Activated naive CD4-positive, alpha-beta T cell treated with anti-CD3 and anti-CD28 coated beads, Interleukin-2, amount 50 U/mL, for 24 hours (primary cell): ENCODE measurements around the gene TRIML1.

Source experiments
- H3K27ac Mint-ChIP-seq: one replicate; pipeline ENCODE4 v1.8.0; 2021; ENCODE audit warnings: mild to moderate bottlenecking, mixed read lengths
- H3K27me3 Mint-ChIP-seq: one replicate; pipeline ENCODE4 v1.8.0; 2021; ENCODE audit warnings: mixed read lengths
- H3K36me3 Mint-ChIP-seq: one replicate; pipeline ENCODE4 v1.8.0; 2021; ENCODE audit warnings: mixed read lengths
- H3K4me1 Mint-ChIP-seq: one replicate; pipeline ENCODE4 v1.8.0; 2021; ENCODE audit warnings: mixed read lengths
- H3K4me3 Mint-ChIP-seq: one replicate; pipeline ENCODE4 v1.8.0; 2021; ENCODE audit warnings: mild to moderate bottlenecking, mixed read lengths
- H3K9me3 Mint-ChIP-seq: one replicate; pipeline ENCODE4 v1.8.0; 2021; ENCODE audit warnings: mixed read lengths

TRIML1 gene

GRCh38 chr4:188139141-188139540 is at the start of gene TRIML1:
Gene TRIML1 (plus strand): TSS chr4:188139441. CDS start chr4:188139559, 118 bp downstream.
- Mint-ChIP-seq H3K36me3 (peaks cover 1% of the 10 kb centered on the region), H3K27ac (no peak within 1 kb of the TSS), H3K27me3 (no peaks in the 10 kb centered on the region), H3K9me3 (no peaks in the 10 kb centered on the region), H3K4me3 (no peak within 1 kb of the TSS), H3K4me1 (no peaks in the 10 kb centered on the region)

- no peaks in the 10 kb centered on the region for H3K4me1 Mint-ChIP-seq
- no peak overlapping the region for H3K4me3 Mint-ChIP-seq
- H3K27ac Mint-ChIP-seq: no peak overlapping the region
- peaks cover 2% of the 10 kb centered on the region for H3K36me3 Mint-ChIP-seq
- H3K27me3 Mint-ChIP-seq: no peaks in the 10 kb centered on the region
- peaks cover 18% of the 10 kb centered on the region for H3K9me3 Mint-ChIP-seq
Observed at GRCh38 chr4:188092824-188093223, 46.4 kb upstream of the TRIML1 start.

- Mint-ChIP-seq H3K27me3 (no peaks in the 10 kb centered on the region), H3K27ac (no peak overlapping the region), H3K4me3 (no peak overlapping the region), H3K4me1 (no peaks in the 10 kb centered on the region), H3K9me3 (peaks cover 4% of the 10 kb centered on the region), H3K36me3 (no peaks in the 10 kb centered on the region)
Observed at GRCh38 chr4:188106454-188106853, 32.8 kb upstream of the TRIML1 start.

GRCh38 chr4:188107931-188108843 is 31.1 kb upstream of the TRIML1 start:
- H3K27ac Mint-ChIP-seq: no peak overlapping the region
- peaks cover 4% of the 10 kb centered on the region for H3K9me3 Mint-ChIP-seq
- H3K4me1 Mint-ChIP-seq: no peaks in the 10 kb centered on the region
- H3K27me3 Mint-ChIP-seq: no peaks in the 10 kb centered on the region
- no peaks in the 10 kb centered on the region for H3K36me3 Mint-ChIP-seq
- no peak overlapping the region for H3K4me3 Mint-ChIP-seq

GRCh38 chr4:188109157-188109755 is 30.0 kb upstream of the TRIML1 start, which contains the start of gene TRIML2:
Gene TRIML2 (minus strand): TSS chr4:188109603. CDS start chr4:188105368, 4,235 bp downstream.
- no peaks in the 10 kb centered on the region for H3K27me3 Mint-ChIP-seq
- no peak within 1 kb of the TSS for H3K27ac Mint-ChIP-seq
- H3K4me1 Mint-ChIP-seq: no peaks in the 10 kb centered on the region
- peaks cover 4% of the 10 kb centered on the region for H3K9me3 Mint-ChIP-seq
- no peak within 1 kb of the TSS for H3K4me3 Mint-ChIP-seq
- H3K36me3 Mint-ChIP-seq: no peaks in the 10 kb centered on the region

- Mint-ChIP-seq H3K9me3 (peaks cover 4% of the 10 kb centered on the region), H3K27me3 (no peaks in the 10 kb centered on the region), H3K36me3 (no peaks in the 10 kb centered on the region), H3K4me1 (no peaks in the 10 kb centered on the region), H3K4me3 (no peak overlapping the region), H3K27ac (no peak overlapping the region)
Observed at GRCh38 chr4:188110036-188110435, 29.2 kb upstream of the TRIML1 start.

- Mint-ChIP-seq H3K9me3 (peaks cover 4% of the 10 kb centered on the region), H3K27me3 (no peaks in the 10 kb centered on the region), H3K4me3 (no peak overlapping the region), H3K4me1 (no peaks in the 10 kb centered on the region), H3K27ac (no peak overlapping the region), H3K36me3 (no peaks in the 10 kb centered on the region)
Observed at GRCh38 chr4:188110741-188111471, 28.3 kb upstream of the TRIML1 start.

- Mint-ChIP-seq H3K4me3 (no peak overlapping the region), H3K27me3 (no peaks in the 10 kb centered on the region), H3K4me1 (no peaks in the 10 kb centered on the region), H3K27ac (no peak overlapping the region), H3K9me3 (peaks cover 4% of the 10 kb centered on the region), H3K36me3 (no peaks in the 10 kb centered on the region)
Observed at GRCh38 chr4:188111955-188112354, 27.3 kb upstream of the TRIML1 start.

GRCh38 chr4:188113156-188113555 is 26.1 kb upstream of the TRIML1 start:
- H3K4me3 Mint-ChIP-seq: no peak overlapping the region
- H3K27me3 Mint-ChIP-seq: no peaks in the 10 kb centered on the region
- H3K27ac Mint-ChIP-seq: no peak overlapping the region
- H3K9me3 Mint-ChIP-seq: peaks cover 3% of the 10 kb centered on the region
- no peaks in the 10 kb centered on the region for H3K36me3 Mint-ChIP-seq
- no peaks in the 10 kb centered on the region for H3K4me1 Mint-ChIP-seq

- Mint-ChIP-seq H3K27ac (no peak overlapping the region), H3K27me3 (no peaks in the 10 kb centered on the region), H3K4me1 (no peaks in the 10 kb centered on the region), H3K4me3 (no peak overlapping the region), H3K9me3 (no peaks in the 10 kb centered on the region), H3K36me3 (no peaks in the 10 kb centered on the region)
Observed at GRCh38 chr4:188117631-188118324, 21.5 kb upstream of the TRIML1 start.

- Mint-ChIP-seq H3K36me3 (no peaks in the 10 kb centered on the region), H3K4me1 (no peaks in the 10 kb centered on the region), H3K4me3 (no peak overlapping the region), H3K9me3 (peaks cover 4% of the 10 kb centered on the region), H3K27me3 (no peaks in the 10 kb centered on the region), H3K27ac (no peak overlapping the region)
Observed at GRCh38 chr4:188121530-188121929, 17.7 kb upstream of the TRIML1 start.

GRCh38 chr4:188127214-188127874 is 11.9 kb upstream of the TRIML1 start:
- peaks cover 4% of the 10 kb centered on the region for H3K9me3 Mint-ChIP-seq
- H3K27ac Mint-ChIP-seq: no peak overlapping the region
- no peaks in the 10 kb centered on the region for H3K27me3 Mint-ChIP-seq
- no peaks in the 10 kb centered on the region for H3K4me1 Mint-ChIP-seq
- no peak overlapping the region for H3K4me3 Mint-ChIP-seq
- H3K36me3 Mint-ChIP-seq: no peaks in the 10 kb centered on the region

- no peaks in the 10 kb centered on the region for H3K36me3 Mint-ChIP-seq
- H3K9me3 Mint-ChIP-seq: peaks cover 4% of the 10 kb centered on the region
- H3K27ac Mint-ChIP-seq: no peak overlapping the region
- H3K4me1 Mint-ChIP-seq: no peaks in the 10 kb centered on the region
- no peaks in the 10 kb centered on the region for H3K27me3 Mint-ChIP-seq
- no peak overlapping the region for H3K4me3 Mint-ChIP-seq
Observed at GRCh38 chr4:188130355-188130754, 8.9 kb upstream of the TRIML1 start.

GRCh38 chr4:188132232-188132631 is 7.0 kb upstream of the TRIML1 start:
- no peak overlapping the region for H3K4me3 Mint-ChIP-seq
- H3K27ac Mint-ChIP-seq: no peak overlapping the region
- peaks cover 1% of the 10 kb centered on the region for H3K36me3 Mint-ChIP-seq
- H3K4me1 Mint-ChIP-seq: no peaks in the 10 kb centered on the region
- H3K27me3 Mint-ChIP-seq: no peaks in the 10 kb centered on the region
- no peaks in the 10 kb centered on the region for H3K9me3 Mint-ChIP-seq

- Mint-ChIP-seq H3K4me3 (no peak overlapping the region), H3K36me3 (peaks cover 1% of the 10 kb centered on the region), H3K9me3 (no peaks in the 10 kb centered on the region), H3K4me1 (no peaks in the 10 kb centered on the region), H3K27me3 (no peaks in the 10 kb centered on the region), H3K27ac (no peak overlapping the region)
Observed at GRCh38 chr4:188138227-188138626, 1.0 kb upstream of the TRIML1 start.
